HG02642 (cell line): ENCODE results near the gene A2ML1.
"Not testable (repeated sequence)": the region's sequence is repeated elsewhere in the genome, so short reads cannot be mapped to it uniquely, and the experiment has no call there.

Source experiments
- ATAC-seq: cut with Tn5 transposase; IDR thresholded peaks from one replicate; pipeline ENCODE4 v1.9.1; 2021; ENCODE audit warnings: mild to moderate bottlenecking; ENCODE audit not compliant: unreplicated experiment, poor library complexity

The A2ML1 gene

DNA sequence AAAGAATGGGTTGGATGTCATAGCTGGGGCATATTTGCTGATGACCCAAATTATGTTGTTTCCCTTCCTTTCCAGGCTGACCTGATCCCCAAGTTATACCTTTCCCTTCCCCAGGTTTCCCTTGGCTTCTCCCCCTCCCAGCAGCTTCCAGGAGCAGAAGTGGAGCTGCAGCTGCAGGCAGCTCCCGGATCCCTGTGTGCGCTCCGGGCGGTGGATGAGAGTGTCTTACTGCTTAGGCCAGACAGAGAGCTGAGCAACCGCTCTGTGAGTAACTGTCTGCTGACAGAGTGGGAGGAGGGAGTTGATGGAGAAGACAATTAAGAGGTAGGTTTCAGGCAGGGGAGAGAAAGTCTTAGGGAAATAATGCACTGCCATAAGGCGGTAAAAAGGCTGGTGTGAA is 25.0 kb downstream of the A2ML1 start:
- no peak for ATAC-seq

DNA sequence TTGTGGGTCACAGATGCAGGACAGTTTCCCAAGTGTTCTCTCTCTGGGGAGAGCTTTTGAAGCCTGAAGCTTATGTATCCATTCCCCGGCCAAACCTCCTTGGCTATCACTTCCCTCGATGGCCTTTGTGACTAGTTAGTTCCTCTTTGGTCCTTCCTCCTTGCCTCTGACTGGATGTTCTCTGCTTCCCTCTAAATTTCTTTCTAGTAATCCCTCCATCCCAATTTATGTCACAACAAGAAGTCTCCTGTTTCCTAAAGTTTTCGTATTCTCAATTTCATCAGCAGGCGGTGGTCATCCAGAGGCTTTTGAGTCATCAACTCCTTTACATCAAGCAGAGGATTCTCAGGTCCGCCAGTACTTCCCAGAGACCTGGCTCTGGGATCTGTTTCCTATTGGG is 27.5 kb downstream of the A2ML1 start:
- no peak for ATAC-seq

DNA sequence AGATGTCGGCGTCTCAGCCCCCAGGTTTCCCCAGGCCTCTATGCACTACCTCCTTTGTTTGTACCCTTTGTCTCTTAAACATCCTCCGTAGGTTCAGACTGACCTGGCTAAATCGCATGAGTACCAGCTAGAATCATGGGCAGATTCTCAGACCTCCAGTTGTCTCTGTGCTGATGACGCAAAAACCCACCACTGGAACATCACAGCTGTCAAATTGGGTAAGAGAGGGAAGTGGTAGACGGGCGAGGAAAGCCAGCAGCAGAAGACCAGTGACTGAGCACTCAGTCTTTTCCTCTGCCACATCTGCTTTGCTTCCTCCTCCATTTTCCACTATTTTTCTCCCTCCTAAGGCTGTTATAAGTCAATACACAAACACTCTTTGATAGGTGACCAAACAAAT is 29.7 kb downstream of the A2ML1 start:
- no peak for ATAC-seq

- no peak for ATAC-seq
Observed at GRCh38 chr12:8855891-8856290, 33.5 kb downstream of the A2ML1 start.

GRCh38 chr12:8859448-8859847 is 37.0 kb downstream of the A2ML1 start:
- ATAC-seq, result not testable (repeated sequence)

DNA sequence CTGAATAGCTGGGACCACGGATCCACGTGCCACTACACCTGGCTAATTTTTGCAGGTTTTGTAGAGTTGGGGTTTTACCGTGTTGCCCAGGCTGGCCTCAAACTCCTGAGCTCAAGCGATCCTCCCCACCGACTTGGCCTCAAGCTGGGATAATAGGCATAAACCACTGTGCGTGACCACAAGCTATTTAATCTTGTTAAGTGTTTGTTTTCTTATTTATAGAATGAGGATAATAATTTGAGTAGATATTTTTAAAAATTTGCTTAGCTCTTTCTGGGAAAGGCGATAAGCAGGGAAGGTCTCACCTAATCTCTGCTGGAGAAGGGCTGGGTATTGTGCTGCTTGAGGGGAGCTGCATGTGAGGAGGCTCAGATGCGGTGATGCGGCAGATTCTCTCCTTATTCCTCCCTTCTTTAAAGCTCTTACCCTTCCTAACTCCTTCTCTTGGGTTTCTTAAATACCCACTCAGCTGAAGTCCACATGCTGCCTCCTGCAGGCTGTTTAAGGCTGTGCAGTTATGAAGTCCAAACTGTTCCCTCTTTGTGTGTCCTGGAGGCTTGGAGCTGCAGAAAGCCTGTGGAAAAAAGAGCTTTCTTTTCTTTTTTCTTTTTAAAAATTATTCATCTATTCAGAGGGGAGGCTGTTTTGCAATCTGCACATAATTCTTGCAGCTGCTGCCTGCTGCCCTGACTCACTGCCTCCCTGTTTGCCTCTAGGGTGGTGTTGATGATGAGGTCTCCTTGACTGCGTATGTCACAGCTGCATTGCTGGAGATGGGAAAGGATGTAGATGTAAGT is 37.9 kb downstream of the A2ML1 start:
- ATAC-seq, result no peak

DNA sequence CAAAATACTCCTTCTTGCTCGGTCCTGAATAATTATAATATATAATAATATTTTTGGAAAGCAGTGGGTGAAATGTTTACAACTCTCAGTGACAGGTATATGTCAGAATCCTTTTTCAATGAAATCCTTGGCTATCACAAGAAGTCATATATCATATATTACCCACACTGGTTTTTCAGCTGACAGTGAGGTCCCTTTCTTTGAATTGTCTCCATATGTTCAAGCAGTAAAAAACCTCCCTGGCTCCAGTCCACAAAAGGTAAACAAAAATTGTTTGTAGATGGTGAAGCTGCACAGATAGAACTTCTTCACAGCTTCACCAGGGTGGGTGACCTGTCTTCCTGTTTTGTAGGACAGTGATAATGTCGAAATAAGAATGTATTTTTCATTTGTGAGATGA is 44.0 kb downstream of the A2ML1 start:
- ATAC-seq, result no peak

DNA sequence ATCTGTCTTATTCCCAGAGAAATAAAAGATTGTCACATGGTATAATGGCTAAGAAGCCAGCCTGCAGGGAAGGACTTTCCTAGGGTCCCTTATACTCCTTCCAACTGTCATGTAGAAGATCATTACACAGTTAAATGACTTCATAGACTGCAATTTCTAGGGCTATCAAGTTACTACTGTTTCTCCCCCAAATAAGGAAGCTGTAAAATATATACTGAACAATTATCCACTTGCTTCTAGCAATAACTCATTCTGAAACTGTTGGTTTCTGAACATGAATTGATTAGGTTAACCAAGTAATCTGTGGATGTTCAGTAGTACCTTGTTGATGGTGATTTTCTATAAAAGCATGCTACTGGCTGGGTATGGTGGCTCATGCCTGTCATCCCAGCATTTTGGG is 44.6 kb downstream of the A2ML1 start:
- ATAC-seq, result no peak

- no peak for ATAC-seq
Observed at GRCh38 chr12:8867786-8868185, 45.4 kb downstream of the A2ML1 start.

- ATAC-seq, result no peak
Observed at GRCh38 chr12:8870586-8870985, 48.2 kb downstream of the A2ML1 start.

GRCh38 chr12:8871068-8871467 is 48.6 kb downstream of the A2ML1 start:
- ATAC-seq, result no peak

DNA sequence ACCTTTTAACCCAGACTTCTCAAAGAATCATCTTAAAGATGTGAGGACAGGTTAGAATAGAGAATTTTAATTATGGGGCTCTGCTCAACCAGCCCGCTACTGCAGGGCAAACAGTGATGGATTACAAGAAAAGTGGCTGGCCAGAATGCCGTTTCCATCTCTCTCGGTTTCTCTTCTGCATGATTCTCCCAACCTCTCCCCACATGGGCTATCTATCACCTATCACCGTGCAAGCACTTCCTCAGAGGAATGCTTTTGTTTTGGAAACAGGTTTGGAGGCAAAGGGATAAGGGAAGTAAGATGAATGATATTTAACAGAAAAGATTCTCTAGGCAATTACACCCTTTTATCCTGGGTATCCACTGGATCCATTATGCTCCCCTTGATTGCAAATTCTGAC is 54.5 kb downstream of the A2ML1 start:
- no peak for ATAC-seq

- ATAC-seq, result no peak
Observed at GRCh38 chr12:8886502-8887284, 64.3 kb downstream of the A2ML1 start.

GRCh38 chr12:8887285-8887715 is 64.9 kb downstream of the A2ML1 start:
- no peak for ATAC-seq

DNA sequence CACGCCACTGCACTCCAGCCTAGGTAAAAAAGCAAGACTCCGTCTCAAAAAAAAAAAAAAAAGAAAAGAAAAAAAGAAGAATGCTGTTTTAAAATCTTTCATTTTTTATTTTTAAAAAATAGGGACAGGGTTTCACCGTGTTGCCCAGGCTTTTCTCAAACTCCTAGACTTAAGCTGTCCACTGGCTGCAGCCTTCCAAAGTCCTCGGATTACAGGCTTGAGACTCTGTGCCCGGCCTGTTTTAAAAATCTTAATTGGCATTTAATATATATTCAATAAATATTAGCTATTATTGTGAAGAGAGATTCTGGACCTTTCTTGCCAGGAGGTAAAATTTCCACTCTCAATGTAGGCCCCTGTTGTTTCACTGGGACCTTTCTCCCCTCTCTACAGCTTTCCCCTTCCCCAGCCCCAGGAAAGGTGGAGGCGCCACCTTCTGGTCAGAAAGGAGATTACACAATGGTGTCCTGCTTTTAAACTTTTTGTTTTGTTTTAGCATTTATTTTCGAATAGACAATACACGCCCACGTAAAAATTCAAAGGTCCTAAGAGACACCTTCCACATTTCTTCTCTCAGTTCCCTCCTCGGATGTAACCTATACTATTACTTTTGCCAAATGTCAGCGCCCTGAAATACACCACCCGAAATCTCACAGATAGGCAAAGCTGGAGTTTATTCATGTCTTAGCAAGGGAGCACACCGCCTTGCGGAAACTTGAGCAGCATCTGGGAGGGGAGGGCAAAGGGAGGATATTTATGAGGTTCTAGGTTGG is 68.1 kb downstream of the A2ML1 start:
- ATAC-seq, result peak; percentile 54

GRCh38 chr12:8891976-8892375 is 69.6 kb downstream of the A2ML1 start:
- ATAC-seq, result no peak

DNA sequence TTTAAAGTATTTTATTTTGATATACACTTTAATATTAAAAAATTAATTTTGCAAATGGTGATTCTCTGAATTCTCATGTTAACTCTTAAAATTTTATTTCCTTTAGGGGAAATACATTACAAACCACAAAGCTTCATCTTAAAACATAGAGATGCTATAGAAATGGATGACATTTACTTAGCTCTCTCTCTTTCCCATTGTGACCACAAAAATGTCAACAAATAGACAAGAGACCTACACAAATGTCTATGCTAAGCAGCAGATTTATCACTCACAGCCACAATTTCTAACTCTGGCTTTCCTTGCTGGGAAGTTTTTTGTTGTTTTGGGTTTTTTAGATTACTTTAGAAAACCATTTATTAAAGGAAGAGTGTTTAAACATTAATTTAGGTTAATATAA is 72.0 kb downstream of the A2ML1 start:
- ATAC-seq, result no peak

GRCh38 chr12:8894986-8895385 is 72.6 kb downstream of the A2ML1 start:
- ATAC-seq, result no peak

DNA sequence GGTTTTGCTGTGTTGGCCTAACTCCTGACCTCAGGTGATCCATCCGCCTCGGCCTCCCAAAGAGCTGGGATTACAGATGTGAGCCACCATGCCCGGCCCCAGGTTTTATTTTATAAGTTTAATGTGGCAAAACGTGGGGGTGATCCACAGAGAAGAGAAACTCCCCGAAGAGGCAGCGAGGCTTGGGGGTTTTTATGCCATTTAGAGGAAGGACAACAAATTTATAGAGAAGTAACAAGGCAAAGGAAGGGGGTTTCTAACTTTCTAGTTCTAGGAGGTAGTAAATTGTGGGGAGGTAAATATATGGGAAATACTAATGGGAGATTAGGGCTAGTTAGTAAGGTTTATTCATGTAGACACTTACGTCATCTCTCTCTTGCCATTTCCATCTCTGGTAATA is 74.7 kb downstream of the A2ML1 start:
- ATAC-seq, result no peak

DNA sequence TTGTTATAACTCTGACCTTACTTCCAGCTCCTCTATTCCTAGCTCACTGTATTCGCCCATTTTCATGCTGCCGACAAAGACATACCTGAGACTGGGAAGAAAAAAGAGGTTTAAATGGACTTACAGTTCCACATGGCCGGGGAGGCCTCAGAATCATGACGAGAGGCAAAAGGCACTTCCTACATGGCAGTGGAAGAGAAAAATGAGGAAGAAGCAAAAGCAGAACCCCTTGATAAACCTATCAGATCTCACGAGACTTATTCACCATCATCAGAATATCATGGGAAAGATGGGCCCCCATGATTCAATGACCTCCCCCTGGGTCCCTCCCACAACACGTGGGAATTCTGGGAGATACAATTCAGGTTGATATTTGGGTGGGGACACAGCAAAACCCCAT is 77.4 kb downstream of the A2ML1 start:
- ATAC-seq, result no peak

DNA sequence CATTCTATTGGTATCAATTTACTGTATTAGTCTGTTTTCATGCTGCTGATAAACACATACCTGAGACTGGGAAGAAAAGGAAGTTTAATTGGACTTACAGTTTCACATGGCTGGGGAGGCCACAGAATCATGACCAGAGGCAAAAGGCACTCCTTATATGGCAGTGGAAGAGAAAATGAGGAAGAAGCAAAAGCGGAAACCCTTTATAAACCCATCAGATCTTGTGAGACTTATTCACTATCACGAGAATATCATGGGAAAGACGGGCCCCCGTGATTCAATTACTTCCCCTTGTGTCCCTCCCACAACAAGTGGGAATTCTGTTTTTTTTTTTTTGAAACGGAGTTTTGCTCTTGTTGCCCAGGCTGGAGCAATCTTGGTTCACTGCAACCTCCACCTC is 80.3 kb downstream of the A2ML1 start:
- ATAC-seq, result not testable (repeated sequence)
